Gastroesophageal sphincter (tissue), 3 donors: ENCODE measurements around the gene TIGD2.

Source experiments
- CTCF ChIP-seq, 4 experiments: fragments of 200-600 bp in 2 of 4; fragments of 450-650 bp in 2 of 4; sonication (generic) in 1 of 4; IDR thresholded peaks; one replicate each; pipeline ENCODE4 v1.5.1; 2017 to 2019; ENCODE audit warnings: antibody characterized with exemption in 4 of 4, mild to moderate bottlenecking in 2 of 4, moderate library complexity in 2 of 4
- POLR2A ChIP-seq, 2 donors: fragments of 450-650 bp; IDR thresholded peaks; one replicate each; pipeline ENCODE4 v1.6.1; 2017; ENCODE audit warnings: antibody characterized with exemption in 2 of 2, mild to moderate bottlenecking in 2 of 2, moderate library complexity in 1 of 2
- POLR2AphosphoS5 ChIP-seq: sonication (generic); formaldehyde crosslinking; IDR thresholded peaks from one replicate; pipeline ENCODE4 v1.6.1; 2017; ENCODE audit warnings: antibody characterized with exemption

DNA sequence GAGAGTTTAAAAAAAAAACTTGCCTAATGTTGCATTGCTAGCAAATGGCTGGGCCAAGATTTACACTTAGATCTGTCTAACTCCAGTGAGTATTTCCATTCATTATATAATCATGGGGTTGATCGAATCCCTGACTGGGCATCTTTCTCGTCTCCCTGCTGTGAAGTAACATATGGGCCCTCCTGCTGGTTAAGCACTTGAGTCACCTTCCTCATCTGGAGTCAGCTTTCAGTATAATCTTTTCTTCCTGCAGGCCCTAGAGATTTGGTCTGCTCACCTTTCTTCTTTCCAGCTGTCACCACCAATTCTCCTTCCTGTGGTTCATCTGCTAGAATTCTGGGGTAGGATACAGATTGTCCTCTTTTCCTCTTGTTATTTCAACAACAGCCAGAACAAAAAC is 41.6 kb downstream of the TIGD2 start:
- no peak for TF ChIP-seq CTCF (IDR thresholded peaks at IDR 0.05)
- no peak for TF ChIP-seq POLR2A (IDR thresholded peaks at IDR 0.05)
- TF ChIP-seq POLR2AphosphoS5: no peak
